Smooth muscle cell (in vitro differentiated cells): Measurements from ENCODE around the gene NEURL2. TPM values are rescaled to one million over a fixed set of nuclear protein-coding genes. Genes with fewer than 3 reads are reported as not detected.
"Not testable (repeated sequence)": the region's sequence is repeated elsewhere in the genome, so short reads cannot be mapped to it uniquely, and the experiment has no call there.

Experiments used
- DNase-seq: peaks from one replicate; lab custom pipeline; 2025; ENCODE audit not compliant: unreplicated experiment; lab: John Stamatoyannopoulos, UW
- H2AFZ ChIP-seq: fragments of 200-600 bp; sonication (generic); 2 replicates; pipeline ENCODE4 v1.6.0; 2016; ENCODE audit warnings: antibody characterized with exemption, low read depth, mild to moderate bottlenecking
- H3F3A ChIP-seq: fragments of 200-600 bp; sonication (generic); 2 replicates; pipeline ENCODE4 v1.6.0; 2017; ENCODE audit warnings: antibody characterized with exemption, low read depth
- H3K27ac ChIP-seq: fragments of 200-600 bp; sonication (generic); 2 replicates; pipeline ENCODE4 v1.5.1; 2016; ENCODE audit warnings: low read depth, mild to moderate bottlenecking
- H3K27me3 ChIP-seq: fragments of 200-600 bp; sonication (generic); 2 replicates; pipeline ENCODE4 v1.6.1; 2016; ENCODE audit warnings: low read depth, mild to moderate bottlenecking
- H3K36me3 ChIP-seq: fragments of 200-600 bp; sonication (generic); 2 replicates; pipeline ENCODE4 v1.5.1; 2016; ENCODE audit warnings: low read depth
- H3K4me1 ChIP-seq: fragments of 200-600 bp; sonication (generic); 2 replicates; pipeline ENCODE4 v1.5.1; 2016; ENCODE audit warnings: low read depth
- H3K4me2 ChIP-seq: fragments of 200-600 bp; sonication (generic); 2 replicates; pipeline ENCODE4 v1.6.0; 2016; ENCODE audit warnings: mild to moderate bottlenecking
- H3K4me3 ChIP-seq: fragments of 200-600 bp; sonication (generic); 2 replicates; pipeline ENCODE4 v1.5.1; 2016; ENCODE audit warnings: mild to moderate bottlenecking
- H3K79me2 ChIP-seq: fragments of 200-600 bp; sonication (generic); 2 replicates; pipeline ENCODE4 v1.6.0; 2016; ENCODE audit warnings: low read depth, mild to moderate bottlenecking
- H3K9ac ChIP-seq: fragments of 200-600 bp; sonication (generic); 2 replicates; pipeline ENCODE4 v1.6.0; 2016; ENCODE audit warnings: low read depth
- H3K9me3 ChIP-seq: fragments of 200-600 bp; sonication (generic); replicated peaks from 2 replicates; pipeline ENCODE4 v1.5.1; 2016; ENCODE audit warnings: low read depth
- H4K20me1 ChIP-seq: fragments of 200-600 bp; sonication (generic); 2 replicates; pipeline ENCODE4 v1.6.0; 2016; ENCODE audit warnings: low read depth
- CTCF ChIP-seq: fragments of 200-600 bp; sonication (generic); IDR thresholded peaks from 2 replicates; pipeline ENCODE4 v1.5.1; 2017; ENCODE audit warnings: borderline replicate concordance, mild to moderate bottlenecking, antibody characterized with exemption; ENCODE audit not compliant: insufficient read depth, poor library complexity, severe bottlenecking
- WGBS: methylation state at CpG from one replicate; pipeline ENCODE4 v1.1.7; 2016; ENCODE audit warnings: low lambda C conversion rate; 5-methylcytosine and 5-hydroxymethylcytosine counted together
- polyA plus RNA-seq: library from polyadenylated mRNA; unstranded; fragments of >200 nt; fragmentation: Nextera tagmentation; extraction: Ambion mirVana; gene quantifications from 2 replicates; pipeline ENCODE4 v1.2.1, GENCODE V29; 2016
- total RNA-seq: library from RNA; depleted of rRNA; stranded (reverse); fragments of >200 nt; gene quantifications from 2 replicates; pipeline ENCODE4 v1.2.3, GENCODE V29; 2014

The NEURL2 gene
- total and polyA plus RNA-seq, 2 experiments from 2014 or later = 0.31 to 3.7 TPM

- H3F3A ChIP-seq = peaks cover 4% of the 10 kb centered on the region
- no peaks in the 10 kb centered on the region for H3K9me3 ChIP-seq
- no peak overlapping the region for H3K4me3 ChIP-seq
- H3K27me3 ChIP-seq = no peaks in the 10 kb centered on the region
- no peak overlapping the region for H3K9ac ChIP-seq
- no peaks in the 10 kb centered on the region for H3K4me1 ChIP-seq
- no peak for DNase-seq
- TF ChIP-seq CTCF = no peak
- H3K4me2 ChIP-seq = no peak overlapping the region
- peak overlapping the region; percentile 39 for H3K27ac ChIP-seq
- no peaks in the 10 kb centered on the region for H3K36me3 ChIP-seq
- H4K20me1 ChIP-seq = no peaks in the 10 kb centered on the region
- no peaks in the 10 kb centered on the region for H3K79me2 ChIP-seq
- no peak overlapping the region for H2AFZ ChIP-seq
- 95% methylated on average over 16 of the region's 16 CpGs for WGBS
Measured at GRCh38 chr20:45904583-45905504, 13.8 kb upstream of the NEURL2 start.

GRCh38 chr20:45902199-45902701, 11.2 kb upstream of the NEURL2 start:
- no peak overlapping the region for H3K4me3 ChIP-seq
- H3K27ac ChIP-seq = no peak overlapping the region
- no peak for TF ChIP-seq CTCF
- no peak overlapping the region for H3K4me2 ChIP-seq
- H3K9me3 ChIP-seq = no peaks in the 10 kb centered on the region
- H3K79me2 ChIP-seq = no peaks in the 10 kb centered on the region
- no peak overlapping the region for H2AFZ ChIP-seq
- no peak for DNase-seq
- no peaks in the 10 kb centered on the region for H3K27me3 ChIP-seq
- H4K20me1 ChIP-seq = no peaks in the 10 kb centered on the region
- H3K36me3 ChIP-seq = no peaks in the 10 kb centered on the region
- peaks cover 4% of the 10 kb centered on the region for H3F3A ChIP-seq
- no peaks in the 10 kb centered on the region for H3K4me1 ChIP-seq
- no peak overlapping the region for H3K9ac ChIP-seq
- 93% methylated on average over 14 of the region's 14 CpGs for WGBS

DNA sequence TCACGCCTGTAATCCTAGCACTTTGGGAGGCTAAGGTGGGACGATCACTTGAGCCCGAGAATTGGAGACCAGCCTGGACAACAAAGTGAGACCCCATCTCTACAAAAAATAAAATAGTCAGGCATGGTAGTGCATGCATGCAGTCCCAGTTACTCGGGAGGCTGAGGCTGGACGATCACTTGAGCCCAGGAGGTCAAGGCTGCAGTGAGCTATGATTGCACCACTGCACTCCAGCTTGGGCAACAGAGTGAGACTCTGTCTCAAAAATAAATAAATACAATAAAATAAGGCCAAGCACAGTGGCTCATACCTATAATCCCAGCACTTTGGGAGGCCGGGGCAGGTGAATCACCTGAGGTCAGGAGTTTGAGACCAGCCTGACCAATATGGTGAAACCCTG, 10.3 kb upstream of the NEURL2 start:
- not testable (repeated sequence) for DNase-seq, H2AFZ ChIP-seq, H3K4me1 ChIP-seq, H3K27ac ChIP-seq, H3K9ac ChIP-seq, H3K9me3 ChIP-seq, H3F3A ChIP-seq, H3K79me2 ChIP-seq, H3K36me3 ChIP-seq, H3K4me3 ChIP-seq, H3K27me3 ChIP-seq, H4K20me1 ChIP-seq, H3K4me2 ChIP-seq
- 97% methylated on average over 6 of the region's 6 CpGs for WGBS

DNA sequence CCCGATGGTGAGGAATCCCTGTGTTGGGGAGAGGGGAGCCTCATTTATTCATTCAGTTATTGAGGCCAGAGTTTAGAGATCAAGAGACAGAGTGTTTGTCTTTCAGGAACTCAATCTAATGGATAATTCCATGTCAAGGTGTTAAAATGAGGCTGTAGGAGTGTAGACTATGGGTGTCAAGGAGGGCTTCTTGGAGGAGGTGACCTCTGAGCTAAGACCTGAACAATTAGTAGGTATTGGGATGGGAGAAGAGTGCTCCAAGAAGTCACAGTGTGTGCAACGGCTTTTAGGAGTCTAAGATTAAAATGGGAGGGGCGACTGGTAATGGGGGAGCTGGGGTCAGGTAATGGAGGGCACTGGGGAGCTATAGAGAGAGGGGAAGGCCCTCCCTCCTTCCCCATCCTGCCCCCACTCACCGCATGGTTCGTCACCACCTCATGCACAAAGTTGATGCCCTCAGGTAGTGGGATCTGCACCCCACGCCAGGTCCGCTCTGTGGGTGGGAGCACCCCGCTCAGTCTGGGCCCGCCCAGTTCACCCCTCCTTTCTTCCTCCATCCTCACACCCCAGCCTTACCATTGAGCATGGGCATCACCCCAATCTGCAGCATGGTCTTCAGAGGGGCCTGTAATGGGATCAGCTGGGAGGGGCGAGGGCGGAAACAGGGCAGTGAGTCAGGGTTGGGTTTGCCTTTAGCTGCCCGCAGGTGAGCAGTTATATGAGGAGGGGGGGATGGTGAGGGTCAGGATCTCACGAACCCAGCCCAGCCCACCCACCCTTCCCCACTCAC, 8.2 kb upstream of the NEURL2 start:
- H3K4me3 ChIP-seq = no peak overlapping the region
- no peaks in the 10 kb centered on the region for H3K4me1 ChIP-seq
- TF ChIP-seq CTCF = no peak
- H4K20me1 ChIP-seq = no peaks in the 10 kb centered on the region
- no peak overlapping the region for H3K4me2 ChIP-seq
- H2AFZ ChIP-seq = no peak overlapping the region
- no peaks in the 10 kb centered on the region for H3K36me3 ChIP-seq
- no peak overlapping the region for H3K27ac ChIP-seq
- 94% methylated on average over 11 of the region's 13 CpGs for WGBS
- no peaks in the 10 kb centered on the region for H3K27me3 ChIP-seq
- no peaks in the 10 kb centered on the region for H3K9me3 ChIP-seq
- DNase-seq = no peak
- no peaks in the 10 kb centered on the region for H3K79me2 ChIP-seq
- H3K9ac ChIP-seq = no peak overlapping the region
- peaks cover 7% of the 10 kb centered on the region for H3F3A ChIP-seq
